Measurements from ENCODE around the gene KCNE4.
"Not testable (repeated sequence)": the region's sequence is repeated elsewhere in the genome, so short reads cannot be mapped to it uniquely, and the experiment has no call there.

The KCNE4 gene

DNA sequence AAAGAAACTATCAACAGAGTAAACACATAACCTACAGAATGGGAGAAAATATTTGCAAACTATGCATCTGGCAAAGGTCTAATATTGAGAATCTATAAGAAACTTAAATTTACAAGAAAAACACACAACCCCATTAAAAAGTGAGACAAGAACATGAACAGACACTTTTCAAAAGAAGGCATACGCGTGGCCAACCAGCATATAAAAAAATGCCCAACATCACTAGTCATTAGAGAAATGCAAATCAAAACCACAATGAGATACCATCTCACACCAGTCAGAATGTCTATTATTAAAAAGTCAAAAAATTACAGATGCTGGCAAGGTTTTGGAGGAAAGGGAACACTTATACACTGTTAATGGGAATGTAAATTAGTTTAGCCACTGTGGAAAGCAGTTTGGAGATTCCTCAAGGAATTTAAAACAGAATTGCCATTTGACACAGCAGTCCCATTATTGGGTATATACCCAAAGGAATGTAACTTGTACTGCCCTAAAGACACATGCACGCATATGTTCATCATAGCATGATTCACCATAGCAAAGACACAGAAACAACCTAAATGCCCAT lies 28.9 kb downstream of the KCNE4 start:
- H3K4me1 Mint-ChIP-seq (ENCODE audit: low read depth); H3K36me3 Mint-ChIP-seq (ENCODE audit: low read depth); H3K27ac Mint-ChIP-seq; H3K9me3 Mint-ChIP-seq; DNase-seq; H3K4me3 Mint-ChIP-seq: not testable (repeated sequence)
- peaks cover 13% of the 10 kb centered on the region for H3K27me3 Mint-ChIP-seq

DNA sequence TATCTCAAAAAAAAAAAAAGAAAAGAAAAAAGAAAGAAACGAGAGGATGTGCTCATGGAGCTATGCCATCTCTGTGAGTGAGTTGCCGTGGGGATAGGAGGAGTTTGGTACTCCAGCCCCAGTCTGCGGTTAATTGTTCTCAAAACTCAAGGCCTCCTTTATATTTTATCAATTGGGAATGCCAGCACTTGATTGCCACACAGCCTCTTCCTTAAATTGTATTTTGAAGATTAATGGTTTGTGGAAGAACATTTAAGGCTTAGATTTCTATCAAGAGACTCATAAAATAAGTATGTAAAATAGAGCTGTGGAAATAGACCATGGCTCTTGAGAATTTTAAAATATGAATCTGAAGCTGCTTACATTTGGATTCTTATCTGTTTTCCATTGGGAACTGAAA lies 29.8 kb downstream of the KCNE4 start:
- no peaks in the 10 kb centered on the region for H3K36me3 Mint-ChIP-seq (ENCODE audit: low read depth)
- no peak for DNase-seq

DNA sequence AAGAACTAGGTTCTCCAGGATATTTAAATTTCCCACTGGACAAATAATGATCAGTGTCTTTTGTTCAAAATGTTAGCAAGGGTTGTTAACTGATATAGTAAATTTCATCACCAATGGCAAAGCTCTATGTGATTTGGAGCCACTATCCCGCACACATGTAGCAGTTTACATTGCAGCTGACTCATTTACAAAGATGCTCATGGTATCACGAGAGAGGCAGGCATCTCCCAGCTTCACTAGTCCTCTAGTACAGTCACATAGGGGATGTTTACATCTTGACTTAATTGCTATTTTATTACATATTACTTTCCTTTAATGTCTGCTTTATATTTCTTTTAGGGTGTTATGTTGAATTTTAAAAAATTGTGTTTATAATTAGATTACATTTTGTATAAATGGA lies 30.7 kb downstream of the KCNE4 start:
- no peaks in the 10 kb centered on the region for H3K9me3 Mint-ChIP-seq
- H3K27me3 Mint-ChIP-seq: peaks cover 5% of the 10 kb centered on the region
- no peak overlapping the region for H3K27ac Mint-ChIP-seq
- no peak for DNase-seq
- H3K4me3 Mint-ChIP-seq: no peak overlapping the region
- H3K36me3 Mint-ChIP-seq (ENCODE audit: low read depth): no peaks in the 10 kb centered on the region
- H3K4me1 Mint-ChIP-seq (ENCODE audit: low read depth): no peaks in the 10 kb centered on the region

More for the DNA sequence above, 29.8 kb downstream of the KCNE4 start:
- Mint-ChIP-seq H3K4me1 (ENCODE audit: low read depth) (no peaks in the 10 kb centered on the region), H3K27ac (no peak overlapping the region), H3K27me3 (peaks cover 8% of the 10 kb centered on the region), H3K9me3 (no peaks in the 10 kb centered on the region), H3K4me3 (no peak overlapping the region)

DNA sequence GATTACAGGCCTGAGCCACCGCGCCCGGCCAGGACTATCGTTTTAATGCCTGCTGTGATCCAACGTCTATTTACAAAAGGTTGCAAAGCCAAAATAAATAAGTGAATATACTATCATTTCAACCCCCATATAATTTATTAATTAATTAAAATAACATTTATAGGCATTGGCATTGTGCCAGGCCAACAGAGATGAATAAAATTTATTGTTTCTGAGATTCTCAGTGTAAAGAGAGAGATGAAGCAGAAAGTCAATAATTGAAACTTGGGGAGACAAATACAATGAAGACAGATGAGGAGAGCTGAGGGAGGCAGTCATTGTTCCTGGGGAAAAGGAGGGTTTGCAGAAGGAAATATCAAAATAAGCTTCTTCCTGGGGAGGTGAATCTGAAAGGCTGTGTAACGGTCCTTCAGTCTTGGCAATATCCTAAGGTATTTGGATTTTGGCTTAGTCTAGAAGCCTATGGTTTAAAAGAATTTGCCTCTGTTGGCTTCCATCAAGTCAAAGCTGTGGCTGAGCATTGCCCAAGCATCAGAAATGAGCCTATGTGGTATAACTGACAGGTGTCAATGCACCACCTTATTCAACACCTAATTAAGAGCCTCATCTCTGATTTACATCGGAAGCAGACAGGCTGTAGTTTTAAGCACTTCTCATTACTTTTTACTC lies 31.5 kb downstream of the KCNE4 start:
- no peaks in the 10 kb centered on the region for H3K36me3 Mint-ChIP-seq (ENCODE audit: low read depth)
- DNase-seq: no peak
- H3K4me3 Mint-ChIP-seq: no peak overlapping the region
- no peaks in the 10 kb centered on the region for H3K9me3 Mint-ChIP-seq
- H3K27me3 Mint-ChIP-seq: peaks cover 5% of the 10 kb centered on the region
- no peak overlapping the region for H3K27ac Mint-ChIP-seq
- H3K4me1 Mint-ChIP-seq (ENCODE audit: low read depth): no peaks in the 10 kb centered on the region

DNA sequence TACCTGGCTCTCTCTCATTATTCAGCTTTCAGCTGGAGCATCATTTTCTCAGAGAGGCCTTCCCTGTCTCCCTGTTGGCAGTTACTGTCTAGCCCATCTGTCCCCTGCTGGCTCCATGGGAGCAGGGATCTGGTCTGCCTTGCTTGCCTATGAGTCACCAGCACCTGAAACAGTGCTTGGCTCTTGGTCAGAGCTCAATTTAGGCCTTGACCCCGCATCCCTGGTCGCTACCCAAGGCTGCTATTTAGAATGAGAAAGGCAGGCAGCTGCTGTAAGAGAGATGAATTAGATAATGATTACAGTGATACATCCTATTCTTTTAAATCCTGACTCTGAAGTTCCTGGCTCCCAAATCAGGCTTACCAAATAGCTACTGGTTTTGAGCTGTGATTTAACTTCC lies 32.9 kb downstream of the KCNE4 start:
- no peak overlapping the region for H3K4me3 Mint-ChIP-seq
- H3K27me3 Mint-ChIP-seq: peaks cover 5% of the 10 kb centered on the region
- DNase-seq: no peak
- H3K27ac Mint-ChIP-seq: no peak overlapping the region
- no peaks in the 10 kb centered on the region for H3K36me3 Mint-ChIP-seq (ENCODE audit: low read depth)
- no peaks in the 10 kb centered on the region for H3K9me3 Mint-ChIP-seq
- no peaks in the 10 kb centered on the region for H3K4me1 Mint-ChIP-seq (ENCODE audit: low read depth)

DNA sequence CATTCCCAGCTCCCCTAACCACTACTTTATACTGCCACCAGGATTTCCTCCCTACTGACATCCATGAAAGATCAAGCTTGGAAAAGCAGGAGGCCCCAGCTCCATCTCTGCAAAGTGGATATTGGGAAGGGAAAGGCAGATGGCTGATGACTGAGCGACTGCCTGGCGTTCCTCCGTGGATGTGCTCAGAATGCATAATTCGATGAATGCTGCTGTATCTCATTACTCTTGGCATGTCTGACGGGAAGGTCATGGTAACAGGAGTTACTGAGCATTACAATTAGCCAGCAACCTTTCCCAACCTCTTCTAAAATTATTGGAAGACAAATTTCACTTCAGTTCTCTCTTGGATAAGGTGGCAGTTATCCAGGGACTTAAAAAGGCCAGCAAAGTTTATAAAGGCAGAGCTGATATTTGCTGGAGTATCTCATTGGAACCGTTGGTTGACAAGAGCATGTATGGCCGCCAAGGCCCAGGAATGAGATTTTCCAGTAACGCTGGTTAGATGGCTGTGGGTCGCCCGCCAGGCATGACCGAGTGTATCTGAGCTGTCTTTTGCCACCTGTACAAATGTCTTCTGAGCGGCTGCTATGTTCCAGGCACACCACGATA lies 34.5 kb downstream of the KCNE4 start:
- Mint-ChIP-seq H3K9me3 (no peaks in the 10 kb centered on the region), H3K27ac (no peak overlapping the region), H3K36me3 (ENCODE audit: low read depth) (no peaks in the 10 kb centered on the region), H3K4me1 (ENCODE audit: low read depth) (no peaks in the 10 kb centered on the region), H3K4me3 (no peak overlapping the region), H3K27me3 (peaks cover 5% of the 10 kb centered on the region)
- DNase-seq: no peak

DNA sequence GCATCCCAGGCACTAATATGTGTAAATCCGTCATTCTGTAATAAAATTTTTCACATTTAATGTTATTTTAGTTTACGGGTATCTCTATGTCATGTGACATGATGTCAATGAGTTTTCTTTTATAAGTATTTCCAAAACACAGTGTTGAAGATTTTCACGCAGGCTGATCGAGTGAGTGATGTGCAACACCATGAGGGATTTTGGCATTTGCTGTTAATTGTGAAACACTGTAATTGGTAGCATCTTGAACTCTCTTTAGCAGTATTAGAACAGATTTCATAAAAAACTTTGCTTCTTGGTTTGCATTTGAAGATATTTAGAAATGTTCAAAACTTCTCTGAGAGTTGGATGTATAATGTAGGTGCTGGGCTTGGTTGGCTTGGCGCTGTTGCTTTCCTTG lies 35.5 kb downstream of the KCNE4 start:
- DNase-seq: no peak
- no peak overlapping the region for H3K27ac Mint-ChIP-seq
- no peaks in the 10 kb centered on the region for H3K36me3 Mint-ChIP-seq (ENCODE audit: low read depth)
- H3K27me3 Mint-ChIP-seq: peaks cover 5% of the 10 kb centered on the region
- H3K4me3 Mint-ChIP-seq: no peak overlapping the region
- H3K9me3 Mint-ChIP-seq: no peaks in the 10 kb centered on the region
- no peaks in the 10 kb centered on the region for H3K4me1 Mint-ChIP-seq (ENCODE audit: low read depth)

DNA sequence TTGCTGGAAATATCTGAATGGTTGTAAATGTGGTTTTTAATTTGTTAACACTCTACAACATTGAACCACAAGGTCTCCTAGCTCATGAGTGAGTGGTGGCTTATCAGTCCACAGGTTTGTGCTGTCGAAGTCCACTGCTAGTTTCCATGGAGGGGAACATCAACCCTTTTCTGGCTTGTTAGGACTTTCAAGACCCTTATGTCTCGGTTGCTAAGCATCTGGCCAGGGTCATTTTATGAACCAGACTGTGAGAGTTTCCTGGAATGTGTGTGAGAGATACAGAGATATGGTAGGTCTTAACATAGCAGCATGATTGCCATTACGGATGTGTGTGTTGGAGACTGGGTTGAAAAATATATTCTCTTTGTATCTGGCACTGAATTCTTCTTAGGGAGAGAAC lies 36.9 kb downstream of the KCNE4 start:
- Mint-ChIP-seq H3K36me3 (ENCODE audit: low read depth) (no peaks in the 10 kb centered on the region), H3K4me1 (ENCODE audit: low read depth) (no peaks in the 10 kb centered on the region), H3K27ac (no peak overlapping the region), H3K27me3 (peaks cover 9% of the 10 kb centered on the region), H3K9me3 (no peaks in the 10 kb centered on the region), H3K4me3 (no peak overlapping the region)
- no peak for DNase-seq

DNA sequence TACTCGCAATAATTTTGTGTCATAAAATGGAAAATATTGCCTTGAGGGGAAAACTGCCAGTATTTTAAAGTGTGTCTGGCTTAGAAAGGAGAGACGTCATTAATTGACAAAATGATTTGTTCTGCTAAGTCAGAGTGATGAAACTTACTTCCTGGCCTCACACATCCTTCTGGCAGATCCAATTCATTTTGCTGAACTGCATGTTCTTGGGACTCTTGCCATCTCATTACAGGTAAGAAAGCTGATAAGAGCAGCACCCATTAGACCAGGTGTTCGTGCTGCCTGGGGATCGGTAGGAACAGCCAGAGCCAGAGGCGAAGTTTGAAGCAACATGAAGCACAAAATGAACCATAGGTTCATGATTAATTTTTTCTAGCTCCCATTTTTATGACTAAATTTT lies 38.0 kb downstream of the KCNE4 start:
- no peak overlapping the region for H3K27ac Mint-ChIP-seq
- peaks cover 9% of the 10 kb centered on the region for H3K27me3 Mint-ChIP-seq
- H3K4me1 Mint-ChIP-seq (ENCODE audit: low read depth): no peaks in the 10 kb centered on the region
- H3K4me3 Mint-ChIP-seq: no peak overlapping the region
- no peaks in the 10 kb centered on the region for H3K9me3 Mint-ChIP-seq
- H3K36me3 Mint-ChIP-seq (ENCODE audit: low read depth): no peaks in the 10 kb centered on the region
- no peak for DNase-seq

DNA sequence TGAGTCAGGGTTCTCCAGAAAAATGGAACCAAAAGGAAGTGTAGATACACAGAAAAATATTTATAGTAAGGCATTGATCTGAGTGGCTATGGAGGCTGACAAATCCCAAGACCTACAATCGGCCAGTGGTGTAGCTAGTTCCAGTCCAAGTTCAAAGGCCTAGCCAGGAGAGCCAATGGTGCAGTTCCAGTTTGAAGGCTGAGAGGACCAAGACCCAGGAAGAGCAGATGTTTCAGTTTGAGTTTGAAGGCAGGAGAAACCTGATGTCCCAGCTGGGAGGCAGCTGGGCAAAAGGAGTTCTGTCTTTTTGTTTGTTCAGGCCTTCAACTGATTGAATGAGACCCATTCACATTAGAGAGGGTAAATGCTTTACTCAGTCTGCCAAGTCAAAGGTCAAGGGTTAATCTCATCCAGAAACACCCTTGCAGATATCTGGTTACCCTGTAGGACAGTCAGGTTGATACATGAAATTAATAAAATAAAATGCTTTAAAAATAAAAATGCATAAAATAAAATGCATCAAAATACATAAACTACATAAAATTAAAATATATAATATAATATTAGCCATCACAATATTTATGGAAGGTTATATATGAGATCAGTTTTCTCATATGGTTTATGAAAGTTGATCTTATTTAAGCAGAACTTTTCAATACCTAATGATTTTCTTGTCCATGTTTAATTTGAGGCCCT lies 38.7 kb downstream of the KCNE4 start:
- Mint-ChIP-seq H3K36me3 (ENCODE audit: low read depth) (no peaks in the 10 kb centered on the region), H3K27me3 (peaks cover 9% of the 10 kb centered on the region), H3K4me1 (ENCODE audit: low read depth) (no peaks in the 10 kb centered on the region), H3K27ac (no peak overlapping the region), H3K4me3 (no peak overlapping the region), H3K9me3 (no peaks in the 10 kb centered on the region)
- DNase-seq: no peak

DNA sequence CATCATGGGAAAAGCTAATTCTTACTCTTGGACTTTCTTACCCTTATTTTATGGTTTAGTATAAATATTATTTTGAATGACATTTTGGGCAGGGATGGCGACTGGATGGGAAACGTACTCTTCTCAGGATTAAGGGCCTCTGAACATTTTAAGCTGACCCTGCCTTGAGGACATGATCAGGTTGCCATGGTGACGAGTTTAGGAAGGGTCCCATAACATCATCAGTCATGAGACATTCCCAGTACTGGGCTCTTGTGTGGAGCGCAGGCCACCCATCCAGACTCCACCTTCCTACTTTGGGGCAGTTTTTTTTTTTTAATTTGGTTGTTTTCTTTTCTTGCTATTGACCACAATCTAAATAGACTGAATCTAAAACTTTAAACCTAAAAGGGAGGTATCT lies 40.7 kb downstream of the KCNE4 start:
- H3K4me1 Mint-ChIP-seq (ENCODE audit: low read depth): no peaks in the 10 kb centered on the region
- no peak overlapping the region for H3K4me3 Mint-ChIP-seq
- H3K36me3 Mint-ChIP-seq (ENCODE audit: low read depth): no peaks in the 10 kb centered on the region
- peaks cover 4% of the 10 kb centered on the region for H3K27me3 Mint-ChIP-seq
- no peaks in the 10 kb centered on the region for H3K9me3 Mint-ChIP-seq
- DNase-seq: no peak
- no peak overlapping the region for H3K27ac Mint-ChIP-seq

DNA sequence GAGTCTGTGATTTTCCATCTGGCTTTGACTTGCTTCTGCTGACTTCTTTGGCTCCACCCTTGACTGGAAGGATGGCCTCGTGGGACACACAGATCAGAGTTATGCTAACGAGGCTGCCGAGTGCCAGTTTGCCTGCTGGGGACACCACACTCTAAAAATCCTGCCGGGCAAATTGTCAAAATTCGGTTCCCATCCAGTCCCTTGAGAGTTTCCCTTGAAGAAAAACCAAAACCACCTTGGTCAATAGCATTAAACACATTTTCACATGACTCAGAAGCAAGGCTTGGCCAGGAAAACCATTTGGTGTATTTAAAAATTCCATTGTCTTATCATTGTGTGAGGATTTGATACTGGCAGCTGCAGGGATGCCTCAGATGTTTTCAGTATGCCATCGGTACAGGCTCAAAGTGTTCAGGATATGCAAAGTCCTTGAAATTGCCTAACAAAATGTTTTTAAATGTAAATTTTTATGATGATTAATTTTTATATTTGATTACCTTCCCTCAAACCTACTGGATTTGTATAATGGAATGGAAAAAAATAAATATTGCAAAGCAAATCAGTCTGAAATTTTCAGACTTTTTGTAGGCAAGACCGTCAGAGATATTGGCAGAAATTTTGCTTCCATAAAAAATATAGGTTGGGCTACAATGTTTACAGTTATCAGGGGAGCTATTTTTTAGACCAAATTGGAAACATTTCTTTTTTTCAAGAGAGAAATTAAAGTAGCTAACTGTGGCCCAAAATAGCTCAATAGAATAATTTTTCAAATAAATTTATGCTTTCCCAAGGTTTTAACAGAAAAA lies 41.6 kb downstream of the KCNE4 start:
- no peaks in the 10 kb centered on the region for H3K4me1 Mint-ChIP-seq (ENCODE audit: low read depth)
- DNase-seq: no peak
- no peaks in the 10 kb centered on the region for H3K9me3 Mint-ChIP-seq

DNA sequence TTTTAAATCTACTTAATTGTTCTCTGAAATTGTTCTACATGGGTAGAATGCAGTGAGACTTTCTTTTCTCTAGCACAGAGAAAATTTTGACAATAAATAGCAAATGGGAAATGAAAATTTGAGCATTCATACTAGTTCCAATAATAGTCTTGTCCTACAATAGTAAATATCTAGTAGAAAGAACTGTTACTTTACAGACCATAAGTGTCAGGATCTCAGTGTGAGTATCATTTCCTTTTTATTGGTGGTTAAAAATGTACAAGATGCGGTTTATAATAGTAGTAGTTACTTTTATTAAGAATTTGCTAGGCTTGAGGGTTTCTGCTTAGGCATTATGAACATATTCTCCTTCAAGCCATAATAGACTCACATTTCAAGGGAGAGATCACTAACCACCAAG lies 43.2 kb downstream of the KCNE4 start:
- no peaks in the 10 kb centered on the region for H3K9me3 Mint-ChIP-seq
- no peak overlapping the region for H3K27ac Mint-ChIP-seq
- H3K27me3 Mint-ChIP-seq: peaks cover 4% of the 10 kb centered on the region
- no peaks in the 10 kb centered on the region for H3K4me1 Mint-ChIP-seq (ENCODE audit: low read depth)
- DNase-seq: no peak
- H3K4me3 Mint-ChIP-seq: no peak overlapping the region
- no peaks in the 10 kb centered on the region for H3K36me3 Mint-ChIP-seq (ENCODE audit: low read depth)

More for the DNA sequence above, 41.6 kb downstream of the KCNE4 start:
- peaks cover 4% of the 10 kb centered on the region for H3K27me3 Mint-ChIP-seq
- H3K4me3 Mint-ChIP-seq: no peak overlapping the region
- H3K36me3 Mint-ChIP-seq (ENCODE audit: low read depth): no peaks in the 10 kb centered on the region
- no peak overlapping the region for H3K27ac Mint-ChIP-seq

DNA sequence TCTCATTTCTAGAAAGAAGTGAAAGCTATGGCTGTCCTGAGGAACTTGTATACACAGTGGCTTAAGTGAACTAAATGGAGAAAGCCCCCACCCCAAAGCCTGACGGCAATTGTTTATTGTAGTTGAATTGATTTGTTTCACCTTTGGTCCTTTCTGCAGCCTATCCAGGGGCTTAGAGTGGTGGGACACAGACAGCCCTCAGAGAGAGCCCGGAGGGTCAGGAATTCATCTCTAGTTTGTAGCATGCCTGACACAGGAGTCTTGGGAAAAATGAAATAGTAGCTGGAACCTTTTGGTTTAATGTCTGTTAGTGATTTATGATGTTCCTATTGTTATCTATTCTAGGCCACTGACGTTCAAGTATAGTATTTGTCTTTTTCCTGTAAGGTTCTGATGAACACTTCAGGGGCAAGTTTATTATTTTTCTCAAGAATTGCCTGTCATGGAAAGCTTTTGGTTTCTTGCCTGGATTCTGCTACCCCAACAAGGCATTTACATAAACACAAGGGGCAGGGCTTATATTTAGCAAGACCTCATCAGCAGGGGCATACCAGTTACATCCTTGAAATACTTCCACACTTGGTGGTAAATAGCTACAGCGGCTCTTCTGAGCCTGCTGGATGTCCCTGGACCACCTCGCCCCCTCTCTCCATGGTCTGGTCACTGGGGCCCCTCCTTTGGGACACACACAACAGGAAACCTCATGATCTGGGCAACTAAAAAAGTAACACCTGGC lies 44.4 kb downstream of the KCNE4 start:
- no peak overlapping the region for H3K4me3 Mint-ChIP-seq
- H3K27ac Mint-ChIP-seq: no peak overlapping the region
- no peaks in the 10 kb centered on the region for H3K4me1 Mint-ChIP-seq (ENCODE audit: low read depth)
- no peaks in the 10 kb centered on the region for H3K9me3 Mint-ChIP-seq
- H3K36me3 Mint-ChIP-seq (ENCODE audit: low read depth): no peaks in the 10 kb centered on the region
- H3K27me3 Mint-ChIP-seq: peaks cover 4% of the 10 kb centered on the region
- no peak for DNase-seq
